Epithelial cell of proximal tubule (primary cell): ENCODE measurements around the gene ADSS1. TPM values are rescaled to one million over a fixed set of nuclear protein-coding genes. Genes with fewer than 3 reads are reported as not detected.
A peak's percentile ranks its signal among the peaks of the same experiment; 100 is the strongest.

Source experiments
- DNase-seq: peaks from one replicate; pipeline ENCODE4 v3.0.0-alpha.2; 2011; ENCODE audit warnings: low read depth
- H3K4me3 ChIP-seq: 2 replicates; pipeline ENCODE4 v1.5.1; 2011; ENCODE audit warnings: low read depth, mild to moderate bottlenecking, low read length
- total RNA-seq: library from RNA; depleted of rRNA; stranded (reverse); fragments of >200 nt; gene quantifications from 2 replicates; pipeline ENCODE4 v1.2.3, GENCODE V29; 2015
- TF ChIP-seq, protein P1 (sequence below): conservative IDR thresholded peaks from 2 replicates; pipeline ENCODE4 v1.5.1; 2012; ENCODE audit warnings: low read depth, mild to moderate bottlenecking, low read length

ADSS1 gene
- 1.7 and 2.3 TPM in 2 replicates for total RNA-seq

DNA sequence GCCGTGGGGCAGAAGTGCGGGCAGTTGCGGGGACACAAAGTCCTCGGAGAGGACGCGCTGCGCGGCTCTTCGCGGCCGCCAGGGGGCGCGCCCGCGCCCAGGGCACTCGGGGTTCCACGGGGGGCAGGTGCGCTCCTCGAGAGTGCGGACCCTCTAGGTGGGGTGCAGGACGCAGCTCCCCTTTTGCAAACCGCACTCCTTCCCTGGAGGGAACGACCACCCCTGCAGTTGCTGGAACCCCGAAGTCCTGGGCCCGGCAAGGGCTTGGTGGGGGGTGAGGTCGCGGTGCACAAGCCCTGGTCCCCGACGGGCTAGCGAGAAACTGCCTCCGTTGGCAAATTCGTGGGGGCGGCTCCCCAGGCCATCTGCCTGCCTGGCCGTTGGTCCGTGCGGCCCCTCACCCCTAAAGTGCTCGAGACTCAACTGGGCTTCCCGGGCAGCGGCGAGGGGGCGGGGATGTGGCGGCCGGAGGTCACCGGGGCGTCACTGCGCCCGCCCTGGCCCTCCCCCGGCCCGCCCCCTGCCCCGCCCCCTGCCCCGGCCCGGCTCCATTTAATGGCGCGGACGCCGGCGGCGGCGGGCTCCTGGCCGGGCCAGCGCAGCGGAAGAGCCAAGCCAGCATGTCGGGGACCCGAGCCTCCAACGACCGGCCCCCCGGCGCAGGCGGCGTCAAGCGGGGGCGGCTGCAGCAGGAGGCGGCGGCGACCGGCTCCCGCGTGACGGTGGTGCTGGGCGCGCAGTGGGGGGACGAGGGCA, at the start of gene ADSS1:
Gene ADSS1 (plus strand): TSS at position 579 of the 756 bp plus-strand sequence. CDS start 42 bp downstream, at position 621.
- peak within 1 kb of the TSS; percentile 65 for H3K4me3 ChIP-seq
- TF ChIP-seq, protein P1, sequence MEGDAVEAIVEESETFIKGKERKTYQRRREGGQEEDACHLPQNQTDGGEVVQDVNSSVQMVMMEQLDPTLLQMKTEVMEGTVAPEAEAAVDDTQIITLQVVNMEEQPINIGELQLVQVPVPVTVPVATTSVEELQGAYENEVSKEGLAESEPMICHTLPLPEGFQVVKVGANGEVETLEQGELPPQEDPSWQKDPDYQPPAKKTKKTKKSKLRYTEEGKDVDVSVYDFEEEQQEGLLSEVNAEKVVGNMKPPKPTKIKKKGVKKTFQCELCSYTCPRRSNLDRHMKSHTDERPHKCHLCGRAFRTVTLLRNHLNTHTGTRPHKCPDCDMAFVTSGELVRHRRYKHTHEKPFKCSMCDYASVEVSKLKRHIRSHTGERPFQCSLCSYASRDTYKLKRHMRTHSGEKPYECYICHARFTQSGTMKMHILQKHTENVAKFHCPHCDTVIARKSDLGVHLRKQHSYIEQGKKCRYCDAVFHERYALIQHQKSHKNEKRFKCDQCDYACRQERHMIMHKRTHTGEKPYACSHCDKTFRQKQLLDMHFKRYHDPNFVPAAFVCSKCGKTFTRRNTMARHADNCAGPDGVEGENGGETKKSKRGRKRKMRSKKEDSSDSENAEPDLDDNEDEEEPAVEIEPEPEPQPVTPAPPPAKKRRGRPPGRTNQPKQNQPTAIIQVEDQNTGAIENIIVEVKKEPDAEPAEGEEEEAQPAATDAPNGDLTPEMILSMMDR: peak; percentile 86
- no peak for DNase-seq

DNA sequence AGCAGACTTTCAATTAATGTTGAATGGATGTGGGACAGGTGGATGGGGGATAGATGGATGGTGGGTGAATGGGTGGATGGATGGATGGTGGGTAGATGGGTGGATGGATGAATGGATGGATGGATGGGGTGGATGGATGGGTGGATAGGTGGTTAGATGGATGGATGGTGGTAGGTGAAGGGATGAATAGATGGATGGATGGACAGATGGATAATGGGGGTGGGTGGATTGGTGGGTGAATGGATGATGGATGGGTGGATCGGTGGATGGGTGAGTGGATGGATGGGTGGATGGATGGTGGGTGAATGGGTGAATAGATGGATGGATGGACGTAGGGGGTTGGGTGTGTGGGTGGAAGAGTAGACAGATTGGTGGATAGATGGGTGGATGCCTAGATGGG, 48.6 kb upstream of the ADSS1 start:
- TF ChIP-seq, protein P1: no peak
- H3K4me3 ChIP-seq: no peak overlapping the region
- no peak for DNase-seq

DNA sequence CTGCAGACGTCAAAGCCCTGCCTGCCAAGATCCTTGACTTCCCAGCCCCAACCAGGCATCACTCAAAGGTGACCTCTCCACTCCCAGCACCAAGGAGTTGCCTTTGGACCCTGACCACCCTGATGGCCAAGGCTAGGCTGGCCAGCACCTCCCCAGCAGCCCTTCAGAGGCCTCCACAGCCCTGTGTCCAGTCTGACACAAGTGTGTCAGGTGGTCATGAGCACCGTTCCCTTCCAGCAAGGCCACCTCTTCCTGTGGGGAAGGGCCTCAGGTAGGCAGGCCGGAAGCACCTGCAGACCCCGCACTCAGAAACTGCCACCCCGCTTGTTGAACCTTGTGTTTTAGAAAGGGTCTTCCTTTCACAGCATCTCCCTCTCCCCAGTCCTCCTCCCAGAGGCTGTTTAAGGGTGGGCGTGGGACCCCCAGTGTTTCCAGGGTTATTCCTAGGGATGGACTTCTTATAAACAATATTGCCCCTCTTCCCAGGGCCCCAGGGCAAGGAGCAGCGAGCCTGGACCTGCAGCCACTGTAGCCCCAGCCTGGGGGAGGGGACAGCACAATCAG, 47.8 kb upstream of the ADSS1 start:
- no peak overlapping the region for H3K4me3 ChIP-seq
- TF ChIP-seq, protein P1: no peak
- DNase-seq: no peak

DNA sequence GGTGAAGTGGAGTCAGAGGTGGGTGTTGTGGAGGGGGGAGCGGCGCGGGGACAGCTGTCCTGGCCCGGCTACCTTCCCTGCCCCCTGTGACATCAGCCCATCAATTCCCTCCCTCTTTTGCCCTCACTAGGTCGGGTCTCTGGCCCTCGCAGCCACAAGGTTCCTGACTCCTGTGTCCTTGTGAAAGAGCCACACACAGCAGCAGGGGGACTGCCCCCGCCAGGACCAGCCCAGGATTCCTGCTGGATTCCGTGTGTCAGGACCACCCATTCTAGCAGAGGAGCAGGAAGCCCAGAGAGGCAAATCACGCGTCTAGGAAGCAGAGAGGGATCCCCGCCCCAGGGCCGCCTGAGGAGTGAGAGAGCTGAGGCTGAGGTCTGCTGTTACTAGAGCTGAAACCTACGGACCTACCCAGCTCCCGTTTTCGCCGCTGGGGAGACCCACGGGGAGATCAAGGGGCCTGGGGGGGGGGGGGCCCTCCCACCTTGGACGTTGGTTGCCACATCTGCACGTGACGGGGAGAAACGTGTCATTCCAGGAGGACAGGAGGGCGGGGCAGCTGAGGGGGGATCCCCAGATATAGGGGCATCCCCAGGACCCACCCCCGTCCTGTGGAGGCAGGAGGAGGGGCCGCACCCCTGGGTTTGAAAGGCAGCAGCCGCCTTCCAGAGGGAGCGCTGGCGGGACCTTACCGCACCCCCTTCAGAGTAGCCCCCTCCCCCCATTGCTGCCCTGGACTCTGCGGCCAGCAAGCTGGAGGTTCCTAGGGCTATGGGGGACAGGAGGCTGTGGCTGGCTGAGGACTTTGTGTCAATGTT, 47.1 kb upstream of the ADSS1 start:
- H3K4me3 ChIP-seq: peak overlapping the region; percentile 58
- TF ChIP-seq, protein P1: no peak
- DNase-seq: no peak

DNA sequence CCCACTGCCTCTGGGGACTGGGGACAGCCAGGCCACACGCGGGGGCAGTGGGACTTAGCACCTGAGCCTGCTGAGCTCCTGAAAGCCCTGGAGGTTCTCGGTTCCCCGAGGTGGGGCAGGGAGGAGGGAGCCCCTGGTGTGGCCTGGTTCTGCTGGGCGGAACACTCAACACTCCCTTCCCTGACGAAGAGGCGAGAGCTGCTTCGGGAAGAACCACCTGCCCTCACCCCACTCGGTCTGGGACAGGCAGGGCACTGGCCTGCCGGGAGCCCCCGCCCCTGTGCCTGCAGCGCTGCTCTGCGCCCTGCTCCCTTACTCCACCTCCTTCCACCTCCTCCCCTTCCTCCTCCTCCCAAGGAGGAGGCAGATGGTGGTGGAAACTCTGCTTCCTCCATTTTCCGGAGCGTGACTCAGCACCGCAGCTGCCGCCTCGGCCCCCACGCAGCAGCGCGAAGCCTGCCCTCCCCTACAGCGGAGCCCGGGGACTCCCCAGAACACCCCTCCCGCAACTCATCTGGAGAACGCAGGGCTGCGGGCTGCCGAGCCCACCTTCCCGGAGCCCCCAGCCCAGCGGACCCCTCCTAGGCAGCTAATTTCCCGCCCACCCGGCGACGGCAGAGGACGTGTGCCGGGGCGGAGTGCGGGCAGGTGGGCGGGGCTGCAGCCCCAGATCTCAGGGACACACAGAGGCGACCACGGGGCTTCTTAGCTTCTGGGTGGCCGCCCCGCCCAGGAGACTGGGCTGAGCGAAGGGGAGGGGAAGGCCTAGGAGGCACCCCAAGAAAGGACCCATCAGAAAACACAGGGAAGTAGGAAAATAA, 46.3 kb upstream of the ADSS1 start:
- DNase-seq: no peak
- TF ChIP-seq, protein P1: no peak
- peak overlapping the region; percentile 58 for H3K4me3 ChIP-seq

DNA sequence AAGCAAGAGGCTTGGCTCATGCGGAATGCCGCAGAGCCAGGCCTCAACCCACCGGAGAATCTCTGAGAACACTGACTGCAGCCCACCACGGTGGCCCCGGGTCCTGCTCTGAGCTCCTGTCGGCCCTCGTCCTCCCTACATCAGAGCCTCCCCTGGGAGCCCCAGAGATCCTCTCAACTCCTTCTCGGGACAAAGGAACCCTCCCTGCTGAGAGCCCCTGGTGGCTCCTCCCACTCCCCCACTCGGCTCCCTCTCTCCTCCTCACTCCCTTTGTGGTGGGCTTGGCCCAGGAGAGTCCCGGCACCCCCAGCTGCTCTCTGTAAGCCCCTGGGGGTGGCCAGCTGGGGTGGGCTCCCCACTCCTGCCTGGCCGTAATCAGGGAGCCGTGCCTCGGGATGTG, 45.7 kb upstream of the ADSS1 start:
- DNase-seq: no peak

More for the DNA sequence above, 45.7 kb upstream of the ADSS1 start:
- peak overlapping the region; percentile 58 for H3K4me3 ChIP-seq
- TF ChIP-seq, protein P1: no peak
